Trophoblast cell (in vitro differentiated cells and primary cell): ENCODE data around the gene SLC23A1.

Experiments
- DNase-seq, 2 donors: peaks; one replicate each; pipeline ENCODE4 v3.0.0-alpha.2; 2016
- H2AFZ ChIP-seq: 2 replicates; pipeline ENCODE4 v1.6.1; 2013; ENCODE audit warnings: low read length, moderate library complexity, mild to moderate bottlenecking; ENCODE audit not compliant: insufficient read depth, poor library complexity
- H2AK5ac ChIP-seq: 2 replicates; pipeline ENCODE4 v1.6.1; 2013; ENCODE audit warnings: mild to moderate bottlenecking, low read length
- H2BK120ac ChIP-seq: 2 replicates; pipeline ENCODE4 v1.6.1; 2013; ENCODE audit warnings: low read length, mild to moderate bottlenecking, moderate library complexity; ENCODE audit not compliant: insufficient read depth, poor library complexity
- H2BK12ac ChIP-seq: 2 replicates; pipeline ENCODE4 v1.6.1; 2013; ENCODE audit warnings: mild to moderate bottlenecking, low read length, moderate library complexity
- H2BK5ac ChIP-seq: 2 replicates; pipeline ENCODE4 v1.6.1; 2013; ENCODE audit warnings: low read length, low read depth, moderate library complexity, mild to moderate bottlenecking; ENCODE audit not compliant: poor library complexity
- H3K14ac ChIP-seq: 2 replicates; pipeline ENCODE4 v1.6.1; 2013; ENCODE audit warnings: mild to moderate bottlenecking, low read length
- H3K18ac ChIP-seq: 2 replicates; pipeline ENCODE4 v1.6.1; 2013; ENCODE audit warnings: mild to moderate bottlenecking, low read length
- H3K23ac ChIP-seq: 2 replicates; pipeline ENCODE4 v1.6.1; 2013; ENCODE audit warnings: low read length
- H3K27ac ChIP-seq: 2 replicates; pipeline ENCODE4 v1.5.1; 2013; ENCODE audit warnings: low read depth, mild to moderate bottlenecking, inconsistent platforms, low read length, moderate library complexity
- H3K27me3 ChIP-seq: 2 replicates; pipeline ENCODE4 v1.6.1; 2013; ENCODE audit warnings: inconsistent platforms, mild to moderate bottlenecking, low read length, moderate library complexity; ENCODE audit not compliant: insufficient read depth
- H3K36me3 ChIP-seq, 2 experiments: 1 replicate in 1 of 2; 2 replicates in 1 of 2; pipeline ENCODE4 v1.6.1; 2013; ENCODE audit warnings: low read length in 2 of 2, mild to moderate bottlenecking in 2 of 2, moderate library complexity in 1 of 2; ENCODE audit not compliant: insufficient read depth in 2 of 2, control insufficient read depth in 1 of 2
- H3K4ac ChIP-seq: 2 replicates; pipeline ENCODE4 v1.6.1; 2013; ENCODE audit warnings: low read depth, mild to moderate bottlenecking, low read length, moderate library complexity
- H3K4me1 ChIP-seq, 2 experiments: 1 replicate in 1 of 2; 2 replicates in 1 of 2; pipeline ENCODE4 v1.6.1; 2013; ENCODE audit warnings: low read length in 2 of 2, mild to moderate bottlenecking in 2 of 2, moderate library complexity in 1 of 2; ENCODE audit not compliant: insufficient read depth in 2 of 2, control insufficient read depth in 1 of 2
- H3K4me2 ChIP-seq: 2 replicates; pipeline ENCODE4 v1.6.1; 2013; ENCODE audit warnings: inconsistent platforms, mild to moderate bottlenecking, low read length, moderate library complexity
- H3K4me3 ChIP-seq: 2 replicates; pipeline ENCODE4 v1.5.1; 2013; ENCODE audit warnings: mild to moderate bottlenecking, low read depth, low read length, inconsistent platforms
- H3K79me1 ChIP-seq: one replicate; pipeline ENCODE4 v1.6.1; 2013; ENCODE audit warnings: low read length
- H3K79me2 ChIP-seq: 2 replicates; pipeline ENCODE4 v1.6.1; 2013; ENCODE audit warnings: low read length, mild to moderate bottlenecking; ENCODE audit not compliant: control insufficient read depth, insufficient read depth, poor library complexity
- H3K9ac ChIP-seq: 2 replicates; pipeline ENCODE4 v1.6.1; 2013; ENCODE audit warnings: mild to moderate bottlenecking, low read length
- H3K9me3 ChIP-seq: 2 replicates; pipeline ENCODE4 v1.6.1; 2013; ENCODE audit warnings: low read depth, mild to moderate bottlenecking, control low read depth, inconsistent platforms, low read length; ENCODE audit not compliant: insufficient read depth
- H4K12ac ChIP-seq: 2 replicates; pipeline ENCODE4 v1.6.1; 2013; ENCODE audit warnings: low read depth, mild to moderate bottlenecking, low read length, moderate library complexity
- H4K8ac ChIP-seq: 2 replicates; pipeline ENCODE4 v1.6.1; 2013; ENCODE audit warnings: low read depth, mild to moderate bottlenecking, low read length, moderate library complexity
- H4K91ac ChIP-seq: one replicate; pipeline ENCODE4 v1.6.1; 2013; ENCODE audit warnings: low read depth, mild to moderate bottlenecking, low read length, moderate library complexity
- WGBS: extraction: QIAGEN DNeasy Blood & Tissue Kit; methylation state at CpG from one replicate; pipeline ENCODE4 v1.1.7; 2013; ENCODE audit warnings: missing lambda C conversion rate; ENCODE audit not compliant: insufficient read length, insufficient coverage; ENCODE audit errors: extremely low coverage; 5-methylcytosine and 5-hydroxymethylcytosine counted together

Gene SLC23A1

DNA sequence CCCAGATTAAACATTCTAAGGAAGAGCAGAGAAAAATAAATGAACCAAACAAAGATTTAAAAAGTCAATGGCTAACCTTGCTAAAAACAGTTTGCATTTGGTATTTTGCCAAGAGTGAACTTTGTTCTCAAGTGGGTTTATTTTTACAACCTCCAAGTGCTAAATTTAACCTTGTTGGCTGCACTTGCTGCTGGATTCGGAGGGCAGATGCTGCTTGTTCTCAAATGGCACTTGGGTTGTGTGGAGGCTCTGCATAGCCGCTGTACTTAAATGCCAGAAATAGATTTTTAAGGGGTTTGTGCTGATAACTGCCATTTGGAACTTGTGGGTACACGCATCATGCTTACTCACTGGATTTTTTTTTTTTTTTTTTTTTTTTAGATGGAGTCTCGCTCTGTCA is 34.1 kb upstream of the SLC23A1 start:
- Histone ChIP-seq H2BK5ac (no peak overlapping the region), H4K12ac (no peak overlapping the region), H3K4ac (no peak overlapping the region), H2BK120ac (no peak overlapping the region), H3K9me3 (no peaks in the 10 kb centered on the region), H2AK5ac (no peak overlapping the region), H3K79me1 (no peaks in the 10 kb centered on the region), H2AFZ (no peak overlapping the region), H3K4me2 (no peak overlapping the region), H3K23ac (no peak overlapping the region), H4K91ac (no peak overlapping the region), H3K18ac (no peak overlapping the region), H3K14ac (no peak overlapping the region), H3K4me3 (no peak overlapping the region), H2BK12ac (no peak overlapping the region), H3K36me3 (peaks cover 2 to 5% of the 10 kb centered on the region in 2 experiments), H3K27ac (no peak overlapping the region), H3K4me1 (no peaks in the 10 kb centered on the region), H3K27me3 (no peaks in the 10 kb centered on the region), H3K9ac (no peak overlapping the region), H3K79me2 (no peaks in the 10 kb centered on the region), H4K8ac (no peak overlapping the region)
- no peak for DNase-seq
- WGBS, result no CpG with 5 or more reads among the region's 4 CpGs

DNA sequence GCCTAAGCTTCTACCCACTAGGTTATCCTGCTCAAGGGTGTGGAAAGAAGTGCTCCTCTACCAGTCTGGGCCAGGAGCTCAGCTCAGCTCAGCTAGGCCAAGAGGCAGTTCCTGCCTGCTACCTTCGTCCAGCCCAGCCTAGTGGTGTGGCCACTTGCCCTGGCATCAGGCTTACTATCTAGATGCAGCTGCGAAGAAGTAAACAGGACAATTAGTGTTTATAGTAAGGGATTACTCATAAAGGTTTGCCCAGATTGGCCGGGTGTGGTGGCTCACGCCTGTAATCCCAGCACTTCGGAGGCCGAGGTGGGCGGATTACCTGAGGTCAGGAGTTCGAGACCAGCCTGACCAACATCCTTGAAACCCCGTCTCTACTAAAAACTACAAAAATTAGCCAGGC is 33.6 kb upstream of the SLC23A1 start:
- H3K4me2 ChIP-seq, result no peak overlapping the region
- no peak overlapping the region for H3K27ac ChIP-seq
- H3K79me1 ChIP-seq, result no peaks in the 10 kb centered on the region
- H3K9ac ChIP-seq, result no peak overlapping the region
- no peaks in the 10 kb centered on the region for H3K9me3 ChIP-seq
- H2BK5ac ChIP-seq, result no peak overlapping the region
- H3K14ac ChIP-seq, result no peak overlapping the region
- no peak overlapping the region for H2BK12ac ChIP-seq
- no CpG with 5 or more reads among the region's 9 CpGs for WGBS
- H3K4me3 ChIP-seq, result no peak overlapping the region
- H2AK5ac ChIP-seq, result no peak overlapping the region
- H3K36me3 ChIP-seq, result peaks cover 2 to 5% of the 10 kb centered on the region in 2 experiments
- no peak overlapping the region for H3K23ac ChIP-seq
- no peak overlapping the region for H3K4ac ChIP-seq
- DNase-seq, result no peak
- no peaks in the 10 kb centered on the region for H3K79me2 ChIP-seq
- no peak overlapping the region for H4K91ac ChIP-seq
- H3K27me3 ChIP-seq, result no peaks in the 10 kb centered on the region
- H3K4me1 ChIP-seq, result no peaks in the 10 kb centered on the region
- no peak overlapping the region for H2AFZ ChIP-seq
- no peak overlapping the region for H2BK120ac ChIP-seq
- H4K8ac ChIP-seq, result no peak overlapping the region
- no peak overlapping the region for H3K18ac ChIP-seq
- H4K12ac ChIP-seq, result no peak overlapping the region

DNA sequence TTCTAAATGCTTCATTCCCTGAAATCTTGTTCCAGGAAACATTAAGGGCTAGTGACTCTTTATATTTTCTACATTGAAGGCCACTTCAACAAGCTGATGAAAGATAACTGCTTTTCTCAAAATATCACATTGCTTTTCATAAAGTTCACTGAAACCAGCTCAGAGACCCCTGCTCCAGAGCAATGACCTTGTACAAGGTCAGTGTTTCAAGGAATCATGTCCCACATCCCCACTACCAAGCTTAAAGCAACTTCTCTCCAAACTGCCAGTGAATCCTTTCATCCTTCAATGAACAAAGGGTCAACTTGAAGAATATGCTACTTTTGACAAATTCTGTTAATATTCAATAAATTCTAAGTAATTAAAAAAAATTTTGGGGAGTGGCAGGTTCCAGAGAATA is 32.8 kb upstream of the SLC23A1 start:
- Histone ChIP-seq H3K9ac (no peak overlapping the region), H3K4me2 (no peak overlapping the region)

DNA sequence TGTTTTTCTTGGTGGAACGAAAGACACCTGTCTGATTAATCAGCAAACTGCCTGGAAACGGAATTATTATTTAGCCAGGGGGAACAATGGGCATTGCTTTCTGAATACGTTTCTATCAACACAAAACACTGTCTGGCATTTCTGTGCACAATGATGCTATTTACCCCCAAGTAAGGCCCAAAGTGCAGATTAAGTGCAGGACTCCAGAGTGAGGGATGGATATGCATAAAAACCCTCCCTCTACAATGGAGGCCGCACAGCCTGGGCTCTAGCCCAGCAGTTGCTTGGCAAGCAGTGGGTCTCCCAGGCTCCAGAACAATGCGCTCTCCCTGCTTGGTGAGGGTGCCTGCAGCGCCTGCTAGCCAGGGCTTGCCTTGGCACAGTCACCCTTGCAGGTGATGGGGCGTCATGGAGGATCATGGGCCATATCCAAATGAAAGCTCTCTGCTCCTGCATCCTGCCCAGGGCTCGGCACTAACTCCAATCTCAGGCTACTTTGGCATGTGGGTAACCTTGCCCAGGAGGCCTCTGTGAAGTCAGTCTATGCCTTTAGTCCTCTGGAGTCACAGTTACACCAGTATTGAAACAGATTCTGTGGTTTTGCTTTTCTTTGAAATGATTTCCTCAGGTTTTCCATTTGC is 32.2 kb upstream of the SLC23A1 start:
- Histone ChIP-seq H3K4ac (no peak overlapping the region), H3K23ac (no peak overlapping the region), H4K8ac (no peak overlapping the region), H3K36me3 (peaks cover 2 to 5% of the 10 kb centered on the region in 2 experiments), H2BK12ac (no peak overlapping the region), H4K12ac (no peak overlapping the region), H3K27me3 (no peaks in the 10 kb centered on the region), H4K91ac (no peak overlapping the region), H3K79me1 (no peaks in the 10 kb centered on the region), H3K18ac (no peak overlapping the region), H3K4me3 (no peak overlapping the region), H2AFZ (no peak overlapping the region), H2BK5ac (no peak overlapping the region), H3K9me3 (no peaks in the 10 kb centered on the region), H2AK5ac (no peak overlapping the region), H2BK120ac (no peak overlapping the region), H3K79me2 (no peaks in the 10 kb centered on the region), H3K27ac (no peak overlapping the region), H3K9ac (no peak overlapping the region), H3K4me2 (no peak overlapping the region), H3K14ac (no peak overlapping the region), H3K4me1 (no peaks in the 10 kb centered on the region)
- WGBS, result no CpG with 5 or more reads among the region's 8 CpGs
- no peak for DNase-seq

More for the DNA sequence above, 32.8 kb upstream of the SLC23A1 start:
- Histone ChIP-seq H4K91ac (no peak overlapping the region), H3K79me2 (no peaks in the 10 kb centered on the region), H3K23ac (no peak overlapping the region), H3K14ac (no peak overlapping the region), H3K4ac (no peak overlapping the region), H3K27me3 (no peaks in the 10 kb centered on the region), H2AK5ac (no peak overlapping the region), H3K9me3 (no peaks in the 10 kb centered on the region), H2BK120ac (no peak overlapping the region), H2BK12ac (no peak overlapping the region), H4K12ac (no peak overlapping the region), H3K18ac (no peak overlapping the region), H3K36me3 (peaks cover 2 to 5% of the 10 kb centered on the region in 2 experiments), H3K4me3 (no peak overlapping the region), H4K8ac (no peak overlapping the region), H2AFZ (no peak overlapping the region), H3K79me1 (no peaks in the 10 kb centered on the region), H3K4me1 (no peaks in the 10 kb centered on the region), H3K27ac (no peak overlapping the region), H2BK5ac (no peak overlapping the region)
- no peak for DNase-seq
